Coronary artery (tissue), 2 donors: ENCODE results near the gene AHNAK2.
"Not testable (repeated sequence)": the region's sequence is repeated elsewhere in the genome, so short reads cannot be mapped to it uniquely, and the experiment has no call there.

Experiments
- DNase-seq: peaks from one replicate; pipeline ENCODE4 v3.0.0-alpha.2; 2017; ENCODE audit warnings: low spot score
- H3K27ac ChIP-seq, 2 donors: fragments of 200-600 bp; sonication (generic); one replicate each; pipeline ENCODE4 v1.5.1; 2016 to 2019
- H3K4me3 ChIP-seq: fragments of 200-600 bp; sonication (generic); 2 replicates; pipeline ENCODE4 v1.5.1; 2016; ENCODE audit warnings: mild to moderate bottlenecking, moderate library complexity
- CTCF ChIP-seq: fragments of 200-600 bp; sonication (generic); IDR thresholded peaks from one replicate; pipeline ENCODE4 v1.5.1; 2019; ENCODE audit warnings: antibody characterized with exemption

The AHNAK2 gene

DNA sequence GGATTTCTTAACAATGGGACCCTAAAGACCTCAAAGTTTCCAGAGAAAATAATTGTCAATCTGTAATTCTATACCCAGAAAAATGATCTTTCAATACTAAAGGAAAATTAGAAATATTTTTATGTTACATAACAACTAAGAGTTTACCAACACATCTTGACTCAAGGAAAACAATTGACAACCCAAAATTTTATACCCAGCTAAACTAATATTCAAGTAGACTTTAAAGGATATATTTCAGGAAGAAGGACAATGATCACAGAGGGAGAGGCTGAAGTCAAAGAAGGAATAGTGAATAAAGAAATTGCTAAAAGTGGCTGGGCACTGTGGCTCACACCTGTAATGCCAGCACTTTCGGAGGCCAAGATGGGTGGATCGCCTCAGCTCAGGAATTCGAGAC is 66.1 kb downstream of the AHNAK2 start:
- no peak for TF ChIP-seq CTCF
- Histone ChIP-seq H3K4me3 (no peak overlapping the region), H3K27ac (no peak overlapping the region)
- no peak for DNase-seq

DNA sequence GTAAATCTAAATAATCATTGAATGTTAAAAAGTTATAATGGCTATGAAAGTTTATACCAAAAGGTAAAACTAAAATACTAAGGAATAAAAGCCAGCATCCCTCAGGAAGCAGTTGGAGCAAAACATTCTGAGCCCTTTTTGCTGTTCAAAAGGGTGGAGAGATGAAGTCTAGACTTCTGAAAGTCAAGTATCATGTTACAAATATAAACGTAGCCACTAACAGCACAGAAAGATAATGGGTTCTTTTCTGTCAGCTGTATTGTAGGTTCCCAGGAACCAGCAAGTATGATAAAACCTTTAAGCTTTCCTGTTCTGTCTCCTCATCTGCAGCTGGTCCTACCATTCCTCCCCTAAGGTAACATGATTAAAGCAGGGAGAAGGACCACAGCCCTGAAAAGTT is 69.9 kb downstream of the AHNAK2 start:
- TF ChIP-seq CTCF: no peak
- H3K4me3 ChIP-seq: no peak overlapping the region
- DNase-seq: no peak
- no peak overlapping the region for H3K27ac ChIP-seq

- not testable (repeated sequence) for H3K4me3 ChIP-seq, DNase-seq, H3K27ac ChIP-seq
These were observed 72.6 kb downstream of the AHNAK2 start for GRCh38 chr14:104905579-104905933.

- H3K27ac ChIP-seq, DNase-seq, H3K4me3 ChIP-seq: not testable (repeated sequence)
These were observed 73.3 kb downstream of the AHNAK2 start for GRCh38 chr14:104904650-104905578.

DNA sequence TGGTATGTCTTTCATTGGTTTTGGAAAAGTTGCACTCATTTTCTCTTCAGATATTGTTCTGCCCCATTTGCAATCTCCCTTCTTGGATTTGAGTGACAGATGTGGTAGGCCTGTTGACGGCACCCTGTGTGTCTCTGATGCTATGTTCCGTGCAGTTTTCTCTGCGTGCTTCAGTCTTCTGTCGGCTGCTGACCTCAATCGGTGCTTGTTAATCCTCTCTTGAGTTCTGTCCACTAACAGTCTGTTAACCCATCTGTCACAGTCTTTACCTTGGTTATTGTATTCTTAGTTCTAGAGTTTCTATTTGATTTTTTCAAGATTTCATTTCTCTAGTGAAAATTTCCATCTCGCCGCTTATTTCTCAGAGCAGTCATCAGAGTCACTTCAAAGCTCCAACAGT is 74.2 kb downstream of the AHNAK2 start:
- Histone ChIP-seq H3K27ac (no peak overlapping the region), H3K4me3 (no peak overlapping the region)
- no peak for DNase-seq
- TF ChIP-seq CTCF: no peak

- no peak for TF ChIP-seq CTCF
- Histone ChIP-seq H3K27ac (no peak overlapping the region), H3K4me3 (no peak overlapping the region)
- no peak for DNase-seq
These were observed 77.3 kb downstream of the AHNAK2 start for GRCh38 chr14:104900639-104901512.

- TF ChIP-seq CTCF: no peak
These were observed 78.4 kb downstream of the AHNAK2 start for GRCh38 chr14:104899781-104900180.

More at GRCh38 chr14:104899781-104900180, 78.4 kb downstream of the AHNAK2 start:
- Histone ChIP-seq H3K4me3 (no peak overlapping the region), H3K27ac (no peak overlapping the region)
- DNase-seq: no peak
